A549 (cell line): ENCODE results near the gene RPS6KA4. TPM values are rescaled to one million over a fixed set of nuclear protein-coding genes. Genes with fewer than 3 reads are reported as not detected.

ENCODE experiments used
- ATAC-seq, 2 experiments: fragments of 200-7000 bp in 1 of 2; fragments of >200 bp in 1 of 2; cut with Nextera tagmentation in 1 of 2; cut with Tn5 transposase in 1 of 2; 3 replicates each; pipeline versions ENCODE4 v1.8.0 to v1.9.1; 2018 to 2020; ENCODE audit warnings: mild to moderate bottlenecking in 1 of 2, moderate library complexity in 1 of 2
- CTCF ChIA-PET: fragments of 300-600 bp; sonication (Branson Sonifier 250); formaldehyde crosslinking; extraction: SDS; loops from one replicate; lab custom pipeline; 2021; ENCODE audit warnings: antibody characterized with exemption, inconsistent platforms; lab: Yijun Ruan, JAX
- POLR2A ChIA-PET: fragments of 350-600 bp; formaldehyde crosslinking; extraction: SDS; loops from one replicate; lab custom pipeline; 2021; ENCODE audit warnings: antibody characterized with exemption, inconsistent platforms; lab: Yijun Ruan, JAX
- DNase-seq, 2 experiments: peaks; one replicate each; pipeline versions ENCODE4 v3.0.0 to v3.0.0-alpha.2; 2011 to 2016; ENCODE audit warnings: low read depth in 1 of 2, low spot score in 1 of 2
- FAIRE-seq: peaks from 2 replicates; lab custom pipeline; 2011; peaks lifted over from hg19 to GRCh38; lab: Jason Lieb, UNC
- H3K27ac ChIP-seq, 2 experiments: fragments of >200 bp; sonication (Bioruptor Twin); formaldehyde crosslinking; 3 replicates each; pipeline ENCODE4 v1.5.1; 2016 to 2017
- H3K4me1 ChIP-seq: fragments of >200 bp; sonication (Bioruptor Twin); formaldehyde crosslinking; 3 replicates; pipeline ENCODE4 v1.6.1; 2016
- H3K4me2 ChIP-seq: fragments of >200 bp; sonication (Bioruptor Twin); formaldehyde crosslinking; 3 replicates; pipeline ENCODE4 v1.6.1; 2016
- H3K4me3 ChIP-seq: fragments of >200 bp; sonication (Bioruptor Twin); formaldehyde crosslinking; 3 replicates; pipeline ENCODE4 v1.5.1; 2016
- H3K9me3 ChIP-seq: fragments of >200 bp; sonication (Bioruptor Twin); formaldehyde crosslinking; 3 replicates; pipeline ENCODE4 v1.6.1; 2016
- CBX2 ChIP-seq: fragments of 200-600 bp; sonication (generic); IDR thresholded peaks from 2 replicates; pipeline ENCODE4 v1.6.1; 2016; ENCODE audit warnings: low read depth, mild to moderate bottlenecking, borderline replicate concordance
- CHD2 ChIP-seq: fragments of 150-350 bp; IDR thresholded peaks from 2 replicates; pipeline ENCODE4 v1.6.1; 2014; ENCODE audit warnings: low read length; ENCODE audit not compliant: partially characterized antibody
- EHMT2 ChIP-seq: fragments of 200-600 bp; sonication (generic); IDR thresholded peaks from 2 replicates; pipeline ENCODE4 v1.6.1; 2016; ENCODE audit warnings: antibody characterized with exemption, low read depth, mild to moderate bottlenecking, moderate library complexity
- GATA3 ChIP-seq: IDR thresholded peaks from 2 replicates; pipeline ENCODE4 v1.6.1; 2012; ENCODE audit warnings: borderline replicate concordance
- HOXA7 ChIP-seq: fragments of 250-450 bp; sonication (Bioruptor Pico); IDR thresholded peaks from 2 replicates; pipeline ENCODE4 v1.5.0; 2020; ENCODE audit warnings: mild to moderate bottlenecking, moderate library complexity
- MAZ ChIP-seq: fragments of 150-350 bp; IDR thresholded peaks from 2 replicates; pipeline ENCODE4 v1.6.1; 2014; ENCODE audit warnings: antibody characterized with exemption, low read depth, low read length, borderline replicate concordance
- NPAS2 ChIP-seq: fragments of 250-450 bp; sonication (Bioruptor Pico); IDR thresholded peaks from 2 replicates; pipeline ENCODE4 v1.8.0; 2022; ENCODE audit warnings: mild to moderate bottlenecking, moderate library complexity, borderline replicate concordance
- PHF8 ChIP-seq: fragments of 200-600 bp; sonication (generic); IDR thresholded peaks from 2 replicates; pipeline ENCODE4 v1.6.1; 2016; ENCODE audit warnings: low read depth, mild to moderate bottlenecking, antibody characterized with exemption, moderate library complexity, borderline replicate concordance
- RAD21 ChIP-seq, 2 experiments: fragments of >200 bp in 1 of 2; sonication (Bioruptor Twin) in 1 of 2; formaldehyde crosslinking in 1 of 2; IDR thresholded peaks in 1 of 2; conservative IDR thresholded peaks in 1 of 2; 2 replicates in 1 of 2; 3 replicates in 1 of 2; pipeline ENCODE4 v1.6.1; 2012 to 2018; ENCODE audit warnings: inconsistent platforms in 1 of 2
- SMC3 ChIP-seq: fragments of >200 bp; sonication (Bioruptor Twin); formaldehyde crosslinking; IDR thresholded peaks from 3 replicates; pipeline ENCODE4 v1.6.1; 2018; ENCODE audit warnings: inconsistent platforms
- TP53 ChIP-seq: fragments of 250-450 bp; sonication (Bioruptor Pico); IDR thresholded peaks from 2 replicates; pipeline ENCODE4 v1.5.0; 2021; ENCODE audit warnings: mild to moderate bottlenecking, moderate library complexity
- ZSCAN20 ChIP-seq: fragments of 250-450 bp; sonication (Bioruptor Pico); IDR thresholded peaks from 2 replicates; pipeline ENCODE4 v1.8.0; 2022; ENCODE audit warnings: mild to moderate bottlenecking, moderate library complexity
- WGBS: methylation state at CpG from one replicate; pipeline ENCODE4 v1.1.6; 2017; ENCODE audit errors: missing lambda C conversion rate; 5-methylcytosine and 5-hydroxymethylcytosine counted together
- polyA plus RNA-seq, 4 experiments: library from polyadenylated mRNA; depleted of rRNA in 3 of 4; stranded (reverse); fragments of >200 nt; fragmentation: RNase III in 1 of 4; extraction: RNeasy Plus Mini Kit Qiagen cat#74134 plus additional on column Dnase treatment in 1 of 4; gene quantifications; 2 replicates in 3 of 4; 3 replicates in 1 of 4; pipeline ENCODE4 v1.2.3, GENCODE V29; 2011 to 2017
- TF ChIP-seq, protein P1 (sequence below): IDR thresholded peaks from 2 replicates; pipeline ENCODE4 v1.6.1; 2012; ENCODE audit warnings: low read depth, borderline replicate concordance
- TF ChIP-seq, protein P2 (sequence below): fragments of 250-450 bp; sonication (Bioruptor Pico); IDR thresholded peaks from 2 replicates; pipeline ENCODE4 v1.5.0; 2021; ENCODE audit warnings: mild to moderate bottlenecking, moderate library complexity, borderline replicate concordance
- TF ChIP-seq, protein P3 (sequence below): IDR thresholded peaks from 2 replicates; pipeline ENCODE4 v1.6.1; 2012
- TF ChIP-seq, protein P4 (sequence below): IDR thresholded peaks from 2 replicates; pipeline ENCODE4 v1.6.1; 2012
- TF ChIP-seq, protein P5 (sequence below): fragments of 250-450 bp; sonication (Bioruptor Pico); IDR thresholded peaks from 2 replicates; pipeline ENCODE4 v1.5.0; 2020; ENCODE audit warnings: low read depth, mild to moderate bottlenecking, moderate library complexity
- TF ChIP-seq, protein P6 (sequence below): fragments of >200 bp; sonication (Bioruptor Twin); formaldehyde crosslinking; IDR thresholded peaks from 2 replicates; pipeline ENCODE4 v1.6.1; 2016
- TF ChIP-seq, protein P7 (sequence below): fragments of 150-350 bp; IDR thresholded peaks from 2 replicates; pipeline ENCODE4 v1.6.1; 2014; ENCODE audit warnings: low read depth, mild to moderate bottlenecking, low read length

RPS6KA4 gene
- polyA plus RNA-seq, 2 of the 4 experiments (the other 2 are of a cell fraction): 21.4 to 35.9 TPM

DNA sequence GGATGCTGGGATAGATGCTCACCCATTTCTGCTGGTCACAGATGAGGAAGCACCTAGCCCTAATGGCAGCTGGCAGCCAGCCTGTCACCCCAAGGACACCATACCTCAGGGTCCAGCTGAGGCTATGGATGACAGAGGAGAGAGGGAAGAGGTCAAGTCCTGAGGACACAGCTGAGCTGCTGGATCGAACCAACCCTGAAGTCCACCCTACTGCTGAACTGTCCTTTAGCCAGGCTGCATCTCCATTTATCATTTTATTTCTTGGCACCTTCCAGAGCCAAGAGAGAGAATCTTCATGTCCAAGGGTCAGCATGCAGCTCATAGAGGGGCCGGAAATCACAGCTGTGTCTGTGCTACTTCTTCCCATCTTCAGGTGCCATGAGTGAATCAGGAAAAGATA, 30.9 kb downstream of the RPS6KA4 start:
- Histone ChIP-seq H3K27ac (no peak overlapping the region), H3K4me1 (peaks cover 7% of the 10 kb centered on the region; the same call in 1 of the 3 replicates), H3K4me2 (no peak overlapping the region), H3K9me3 (no peaks in the 10 kb centered on the region; the same call in 2 of the 3 replicates), H3K4me3 (no peak overlapping the region)
- FAIRE-seq (no peak), ATAC-seq (no peak), DNase-seq (no peak)
- ChIA-PET POLR2A (no interaction called here), CTCF (interaction anchor here (0.6 to 1.8 kb wide), 7 partner anchors 14 to 263 kb away, joined by 3 to 6 read pairs (median 4); no protein-coding TSS in a partner anchor)
- 43% methylated on average over 2 of the region's 2 CpGs for WGBS
- TF ChIP-seq RAD21 (conservative IDR thresholded peaks at IDR 0.05 in 1 of 2, IDR thresholded peaks at IDR 0.05 in 1 of 2) (no peak), EHMT2 (no peak), SMC3 (no peak), HOXA7 (no peak), GATA3 (no peak), CHD2 (no peak), CBX2 (no peak), NPAS2 (no peak), MAZ (no peak), PHF8 (no peak)
- TF ChIP-seq, protein P1, sequence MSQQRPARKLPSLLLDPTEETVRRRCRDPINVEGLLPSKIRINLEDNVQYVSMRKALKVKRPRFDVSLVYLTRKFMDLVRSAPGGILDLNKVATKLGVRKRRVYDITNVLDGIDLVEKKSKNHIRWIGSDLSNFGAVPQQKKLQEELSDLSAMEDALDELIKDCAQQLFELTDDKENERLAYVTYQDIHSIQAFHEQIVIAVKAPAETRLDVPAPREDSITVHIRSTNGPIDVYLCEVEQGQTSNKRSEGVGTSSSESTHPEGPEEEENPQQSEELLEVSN: no peak
- TF ChIP-seq, protein P2, sequence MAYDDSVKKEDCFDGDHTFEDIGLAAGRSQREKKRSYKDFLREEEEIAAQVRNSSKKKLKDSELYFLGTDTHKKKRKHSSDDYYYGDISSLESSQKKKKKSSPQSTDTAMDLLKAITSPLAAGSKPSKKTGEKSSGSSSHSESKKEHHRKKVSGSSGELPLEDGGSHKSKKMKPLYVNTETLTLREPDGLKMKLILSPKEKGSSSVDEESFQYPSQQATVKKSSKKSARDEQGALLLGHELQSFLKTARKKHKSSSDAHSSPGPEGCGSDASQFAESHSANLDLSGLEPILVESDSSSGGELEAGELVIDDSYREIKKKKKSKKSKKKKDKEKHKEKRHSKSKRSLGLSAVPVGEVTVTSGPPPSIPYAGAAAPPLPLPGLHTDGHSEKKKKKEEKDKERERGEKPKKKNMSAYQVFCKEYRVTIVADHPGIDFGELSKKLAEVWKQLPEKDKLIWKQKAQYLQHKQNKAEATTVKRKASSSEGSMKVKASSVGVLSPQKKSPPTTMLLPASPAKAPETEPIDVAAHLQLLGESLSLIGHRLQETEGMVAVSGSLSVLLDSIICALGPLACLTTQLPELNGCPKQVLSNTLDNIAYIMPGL (CRISPR knock-in tag): no peak
- TF ChIP-seq, protein P3, sequence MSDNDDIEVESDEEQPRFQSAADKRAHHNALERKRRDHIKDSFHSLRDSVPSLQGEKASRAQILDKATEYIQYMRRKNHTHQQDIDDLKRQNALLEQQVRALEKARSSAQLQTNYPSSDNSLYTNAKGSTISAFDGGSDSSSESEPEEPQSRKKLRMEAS: no peak
- TF ChIP-seq, protein P4, sequence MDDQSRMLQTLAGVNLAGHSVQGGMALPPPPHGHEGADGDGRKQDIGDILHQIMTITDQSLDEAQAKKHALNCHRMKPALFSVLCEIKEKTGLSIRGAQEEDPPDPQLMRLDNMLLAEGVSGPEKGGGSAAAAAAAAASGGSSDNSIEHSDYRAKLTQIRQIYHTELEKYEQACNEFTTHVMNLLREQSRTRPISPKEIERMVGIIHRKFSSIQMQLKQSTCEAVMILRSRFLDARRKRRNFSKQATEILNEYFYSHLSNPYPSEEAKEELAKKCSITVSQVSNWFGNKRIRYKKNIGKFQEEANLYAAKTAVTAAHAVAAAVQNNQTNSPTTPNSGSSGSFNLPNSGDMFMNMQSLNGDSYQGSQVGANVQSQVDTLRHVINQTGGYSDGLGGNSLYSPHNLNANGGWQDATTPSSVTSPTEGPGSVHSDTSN: no peak

DNA sequence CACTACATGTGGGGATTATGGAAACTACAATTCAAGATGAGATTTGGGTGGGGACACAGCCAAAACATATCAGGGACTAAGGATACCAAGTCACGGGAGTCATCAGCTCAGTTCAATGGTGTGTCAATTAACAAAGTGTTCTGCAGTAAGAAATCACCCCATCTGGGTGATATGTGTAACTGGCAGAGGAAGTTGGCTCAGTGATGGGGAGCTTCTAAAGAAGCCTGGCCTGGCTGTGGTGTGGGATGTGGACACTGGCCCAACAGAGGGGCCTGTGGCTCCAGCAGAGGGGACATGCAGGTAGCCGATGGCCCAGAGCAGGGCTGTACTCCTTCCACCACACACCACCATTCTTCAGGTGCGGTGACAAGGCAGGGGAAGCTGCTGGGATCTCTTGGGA, 31.6 kb downstream of the RPS6KA4 start:
- Histone ChIP-seq H3K27ac (no peak overlapping the region), H3K9me3 (no peaks in the 10 kb centered on the region; the same call in 2 of the 3 replicates), H3K4me2 (no peak overlapping the region), H3K4me1 (peaks cover 7% of the 10 kb centered on the region; the same call in 1 of the 3 replicates), H3K4me3 (no peak overlapping the region)
- FAIRE-seq (no peak), DNase-seq (no peak), ATAC-seq (no peak)
- ChIA-PET CTCF (interaction anchor here (1.1 to 1.8 kb wide), 5 partner anchors 15 to 263 kb away, joined by 3 to 6 read pairs (median 4); no protein-coding TSS in a partner anchor), POLR2A (no interaction called here)
- 79% methylated on average over 3 of the region's 3 CpGs for WGBS
- TF ChIP-seq EHMT2: no peak
- TF ChIP-seq, protein P2 (CRISPR knock-in tag): no peak

DNA sequence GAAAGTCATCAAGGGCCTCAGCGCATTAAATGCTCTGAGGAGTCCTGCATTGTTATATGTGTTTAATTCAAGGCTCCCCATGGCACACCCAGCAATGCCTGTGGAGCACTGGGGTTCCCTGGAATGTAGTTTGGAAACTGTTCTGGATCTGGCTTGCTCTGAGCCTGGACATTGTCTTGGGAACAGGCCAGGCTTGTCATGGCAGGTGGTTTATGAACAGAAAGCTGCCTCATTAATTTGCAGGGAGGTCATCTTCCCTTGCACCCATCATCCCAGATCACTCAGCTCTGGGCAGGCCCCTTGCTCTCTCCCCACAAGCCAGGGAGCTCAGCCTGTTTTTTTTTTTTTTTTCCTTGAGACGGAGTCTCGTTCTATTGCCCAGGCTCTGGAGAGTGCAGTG, 32.9 kb downstream of the RPS6KA4 start:
- no peak for FAIRE-seq
- TF ChIP-seq EHMT2 (no peak), TP53 (CRISPR knock-in tag) (no peak), ZSCAN20 (CRISPR knock-in tag) (no peak), GATA3 (no peak)
- TF ChIP-seq, protein P5, sequence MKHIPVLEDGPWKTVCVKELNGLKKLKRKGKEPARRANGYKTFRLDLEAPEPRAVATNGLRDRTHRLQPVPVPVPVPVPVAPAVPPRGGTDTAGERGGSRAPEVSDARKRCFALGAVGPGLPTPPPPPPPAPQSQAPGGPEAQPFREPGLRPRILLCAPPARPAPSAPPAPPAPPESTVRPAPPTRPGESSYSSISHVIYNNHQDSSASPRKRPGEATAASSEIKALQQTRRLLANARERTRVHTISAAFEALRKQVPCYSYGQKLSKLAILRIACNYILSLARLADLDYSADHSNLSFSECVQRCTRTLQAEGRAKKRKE (CRISPR knock-in tag): no peak
- TF ChIP-seq, protein P6, sequence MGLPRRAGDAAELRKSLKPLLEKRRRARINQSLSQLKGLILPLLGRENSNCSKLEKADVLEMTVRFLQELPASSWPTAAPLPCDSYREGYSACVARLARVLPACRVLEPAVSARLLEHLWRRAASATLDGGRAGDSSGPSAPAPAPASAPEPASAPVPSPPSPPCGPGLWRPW: no peak
- TF ChIP-seq, protein P7, sequence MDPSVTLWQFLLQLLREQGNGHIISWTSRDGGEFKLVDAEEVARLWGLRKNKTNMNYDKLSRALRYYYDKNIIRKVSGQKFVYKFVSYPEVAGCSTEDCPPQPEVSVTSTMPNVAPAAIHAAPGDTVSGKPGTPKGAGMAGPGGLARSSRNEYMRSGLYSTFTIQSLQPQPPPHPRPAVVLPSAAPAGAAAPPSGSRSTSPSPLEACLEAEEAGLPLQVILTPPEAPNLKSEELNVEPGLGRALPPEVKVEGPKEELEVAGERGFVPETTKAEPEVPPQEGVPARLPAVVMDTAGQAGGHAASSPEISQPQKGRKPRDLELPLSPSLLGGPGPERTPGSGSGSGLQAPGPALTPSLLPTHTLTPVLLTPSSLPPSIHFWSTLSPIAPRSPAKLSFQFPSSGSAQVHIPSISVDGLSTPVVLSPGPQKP: no peak
- no peak overlapping the region for H3K27ac ChIP-seq
- WGBS: 92% methylated on average over 3 of the region's 3 CpGs
- POLR2A ChIA-PET: no interaction called here
- no peak overlapping the region for H3K4me3 ChIP-seq
- ATAC-seq: no peak
- no peaks in the 10 kb centered on the region for H3K4me1 ChIP-seq
- no peak for DNase-seq
- no peaks in the 10 kb centered on the region; the same call in 2 of the 3 replicates for H3K9me3 ChIP-seq
- no peak overlapping the region for H3K4me2 ChIP-seq
- CTCF ChIA-PET: interaction anchor here (1.1 kb wide), 1 partner anchor 37 kb away, joined by 3 read pairs; no protein-coding TSS in a partner anchor
